LNCaP clone FGC (cell line): Measurements from ENCODE around the gene TPRG1L.

Source experiments
- DNase-seq: peaks from one replicate; pipeline ENCODE4 v3.0.0-alpha.2; 2011; ENCODE audit warnings: low read depth
- H3K4me3 ChIP-seq: 2 replicates; pipeline ENCODE4 v1.5.1; 2011; ENCODE audit warnings: mild to moderate bottlenecking, low read depth, low read length, control low read depth
- TF ChIP-seq, protein P1 (sequence below): IDR thresholded peaks from 2 replicates; pipeline ENCODE4 v1.5.1; 2012; ENCODE audit warnings: mild to moderate bottlenecking; ENCODE audit not compliant: control insufficient read depth, insufficient read depth; ENCODE audit errors: extremely low read depth

The TPRG1L gene

DNA sequence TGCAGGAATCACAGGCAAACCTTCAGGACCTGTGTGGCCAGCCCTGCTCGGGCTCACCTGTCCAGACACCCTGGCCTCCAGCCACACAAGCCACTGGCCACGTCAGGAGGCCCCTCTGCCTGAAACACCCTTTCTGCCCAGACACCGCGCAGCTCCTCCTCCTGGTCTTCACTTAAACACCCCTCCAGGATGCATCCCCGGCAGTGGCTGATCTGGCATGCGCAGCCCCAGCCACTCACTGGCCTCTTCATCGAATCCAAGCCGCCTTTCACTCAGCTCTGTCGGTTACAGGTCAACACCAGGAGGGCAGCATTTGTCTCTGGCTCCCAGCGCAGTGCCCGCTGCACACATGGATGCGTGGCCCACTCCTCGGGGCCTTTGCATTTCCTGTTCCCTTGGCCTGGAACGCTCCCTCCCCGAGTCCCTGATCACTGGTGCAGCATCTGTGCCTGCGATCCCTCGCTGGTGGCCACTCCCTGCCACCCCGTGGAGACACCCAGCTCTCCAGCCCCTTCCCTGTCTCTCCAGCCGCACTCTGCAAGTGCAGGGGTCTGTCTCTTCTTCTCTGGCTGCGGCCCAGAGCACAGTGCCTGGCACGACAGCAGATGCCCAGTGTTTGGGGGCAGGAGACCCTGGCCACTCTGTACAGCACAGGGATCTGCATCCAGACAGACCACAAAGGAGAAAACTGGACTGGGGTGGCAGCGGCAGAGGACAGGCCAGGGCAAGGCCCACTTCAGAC, 9.4 kb downstream of the TPRG1L start:
- TF ChIP-seq, protein P1, sequence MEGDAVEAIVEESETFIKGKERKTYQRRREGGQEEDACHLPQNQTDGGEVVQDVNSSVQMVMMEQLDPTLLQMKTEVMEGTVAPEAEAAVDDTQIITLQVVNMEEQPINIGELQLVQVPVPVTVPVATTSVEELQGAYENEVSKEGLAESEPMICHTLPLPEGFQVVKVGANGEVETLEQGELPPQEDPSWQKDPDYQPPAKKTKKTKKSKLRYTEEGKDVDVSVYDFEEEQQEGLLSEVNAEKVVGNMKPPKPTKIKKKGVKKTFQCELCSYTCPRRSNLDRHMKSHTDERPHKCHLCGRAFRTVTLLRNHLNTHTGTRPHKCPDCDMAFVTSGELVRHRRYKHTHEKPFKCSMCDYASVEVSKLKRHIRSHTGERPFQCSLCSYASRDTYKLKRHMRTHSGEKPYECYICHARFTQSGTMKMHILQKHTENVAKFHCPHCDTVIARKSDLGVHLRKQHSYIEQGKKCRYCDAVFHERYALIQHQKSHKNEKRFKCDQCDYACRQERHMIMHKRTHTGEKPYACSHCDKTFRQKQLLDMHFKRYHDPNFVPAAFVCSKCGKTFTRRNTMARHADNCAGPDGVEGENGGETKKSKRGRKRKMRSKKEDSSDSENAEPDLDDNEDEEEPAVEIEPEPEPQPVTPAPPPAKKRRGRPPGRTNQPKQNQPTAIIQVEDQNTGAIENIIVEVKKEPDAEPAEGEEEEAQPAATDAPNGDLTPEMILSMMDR: no peak
- H3K4me3 ChIP-seq: no peak overlapping the region
- DNase-seq: no peak

DNA sequence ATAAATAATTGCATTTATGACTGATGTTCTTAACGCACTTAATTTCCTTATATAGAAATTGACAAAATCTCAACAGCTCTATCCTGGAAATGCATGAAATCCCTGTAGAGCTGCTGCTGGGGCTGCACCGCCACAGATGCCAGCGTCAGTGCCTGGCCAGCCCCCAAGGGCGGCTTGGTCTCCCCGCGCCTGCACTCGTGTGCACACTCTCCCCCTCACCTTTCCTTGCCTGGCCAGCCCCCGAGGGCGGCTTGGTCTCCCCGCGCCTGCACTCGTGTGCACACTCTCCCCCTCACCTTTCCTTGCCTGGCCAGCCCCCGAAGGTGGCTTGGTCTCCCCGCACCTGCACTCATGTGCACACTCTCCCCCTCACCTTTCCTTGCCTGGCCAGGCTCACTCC, 11.3 kb downstream of the TPRG1L start:
- TF ChIP-seq, protein P1: no peak

DNA sequence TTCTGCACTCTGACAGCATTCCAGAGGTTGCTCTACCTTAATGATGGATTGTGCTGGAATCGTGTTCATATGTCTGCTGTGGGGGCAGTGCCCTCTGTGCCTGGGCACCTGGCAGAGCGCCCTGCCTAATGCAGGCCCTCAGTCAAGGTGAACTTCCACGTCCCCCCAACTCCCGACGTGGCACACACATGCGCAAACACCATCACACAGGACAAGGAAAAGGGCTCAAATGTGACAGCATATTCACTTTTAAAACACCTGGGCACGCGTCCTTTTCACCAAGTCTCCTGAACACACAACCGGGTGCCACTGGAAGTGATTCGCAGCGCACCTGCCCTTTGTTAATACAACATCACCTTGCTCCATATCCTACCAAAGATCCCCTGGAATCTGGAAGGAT, 11.7 kb downstream of the TPRG1L start:
- H3K4me3 ChIP-seq: no peak overlapping the region
- TF ChIP-seq, protein P1: no peak
- DNase-seq: no peak

More for the DNA sequence above, 11.3 kb downstream of the TPRG1L start:
- DNase-seq: no peak
- H3K4me3 ChIP-seq: no peak overlapping the region

DNA sequence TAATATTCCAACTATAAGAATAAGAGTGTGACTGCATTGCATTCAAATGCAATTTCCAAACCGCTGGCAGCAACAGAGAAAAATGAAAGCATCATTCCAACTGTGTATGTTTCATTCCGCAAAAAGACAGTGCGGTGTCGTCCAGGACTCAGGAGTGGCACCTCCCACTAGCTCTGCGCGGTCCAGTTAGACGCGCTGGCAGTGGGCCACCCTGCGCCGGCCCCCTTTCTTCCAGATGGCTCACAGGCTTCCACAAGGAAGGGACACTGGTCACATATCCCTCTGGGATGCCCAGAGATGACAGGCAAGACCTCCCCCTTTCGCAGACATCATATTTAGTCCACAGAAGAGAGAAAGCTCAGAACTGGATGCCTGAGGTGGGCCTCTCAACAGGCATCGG, 13.2 kb downstream of the TPRG1L start:
- H3K4me3 ChIP-seq: no peak overlapping the region
- TF ChIP-seq, protein P1: no peak
- DNase-seq: no peak

DNA sequence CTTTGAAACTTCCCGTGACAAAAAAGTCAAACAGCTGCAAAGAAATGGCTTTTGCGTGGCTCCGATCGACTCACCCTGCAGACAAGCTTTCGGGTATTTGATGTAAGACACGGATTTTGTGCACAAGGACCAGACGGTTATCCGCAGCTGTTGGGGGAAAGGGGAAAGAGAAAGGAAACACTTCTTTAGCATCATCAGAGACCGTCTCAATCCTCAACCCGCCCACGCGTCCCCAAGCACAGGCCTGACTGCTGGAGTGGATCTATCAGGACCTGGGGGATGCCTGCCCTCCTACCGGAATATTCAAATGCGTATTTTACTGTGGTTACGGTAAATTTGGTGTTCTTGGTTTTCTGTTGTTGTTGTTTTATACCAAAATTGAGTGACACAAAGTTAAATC, 13.9 kb downstream of the TPRG1L start:
- TF ChIP-seq, protein P1: no peak
- no peak for DNase-seq
- no peak overlapping the region for H3K4me3 ChIP-seq

DNA sequence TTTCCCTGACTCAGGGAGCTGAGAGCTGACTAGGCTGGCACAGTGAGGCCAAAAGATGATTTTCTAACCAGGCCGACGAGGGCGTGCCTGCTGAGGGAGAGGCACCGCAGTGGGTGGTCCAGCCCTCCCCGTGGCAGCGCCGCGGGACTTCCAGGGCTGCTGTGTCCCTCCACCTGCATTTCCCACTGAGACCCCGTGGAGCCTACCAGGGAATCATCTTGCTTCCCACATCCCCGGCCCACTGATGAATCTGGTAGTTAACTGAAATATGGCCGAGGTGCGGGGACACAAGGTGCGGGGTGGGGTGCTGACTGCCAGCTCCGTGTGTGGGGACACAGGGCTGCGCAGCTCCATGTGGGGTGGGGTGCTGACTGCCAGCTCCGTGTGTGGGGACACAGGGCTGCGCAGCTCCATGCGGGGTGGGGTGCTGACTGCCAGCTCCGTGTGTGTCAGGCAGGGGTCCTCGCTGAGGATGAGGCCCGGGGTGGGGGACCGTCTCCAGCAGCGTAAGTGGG, 14.6 kb downstream of the TPRG1L start:
- TF ChIP-seq, protein P1: no peak
- DNase-seq: no peak
- no peak overlapping the region for H3K4me3 ChIP-seq

DNA sequence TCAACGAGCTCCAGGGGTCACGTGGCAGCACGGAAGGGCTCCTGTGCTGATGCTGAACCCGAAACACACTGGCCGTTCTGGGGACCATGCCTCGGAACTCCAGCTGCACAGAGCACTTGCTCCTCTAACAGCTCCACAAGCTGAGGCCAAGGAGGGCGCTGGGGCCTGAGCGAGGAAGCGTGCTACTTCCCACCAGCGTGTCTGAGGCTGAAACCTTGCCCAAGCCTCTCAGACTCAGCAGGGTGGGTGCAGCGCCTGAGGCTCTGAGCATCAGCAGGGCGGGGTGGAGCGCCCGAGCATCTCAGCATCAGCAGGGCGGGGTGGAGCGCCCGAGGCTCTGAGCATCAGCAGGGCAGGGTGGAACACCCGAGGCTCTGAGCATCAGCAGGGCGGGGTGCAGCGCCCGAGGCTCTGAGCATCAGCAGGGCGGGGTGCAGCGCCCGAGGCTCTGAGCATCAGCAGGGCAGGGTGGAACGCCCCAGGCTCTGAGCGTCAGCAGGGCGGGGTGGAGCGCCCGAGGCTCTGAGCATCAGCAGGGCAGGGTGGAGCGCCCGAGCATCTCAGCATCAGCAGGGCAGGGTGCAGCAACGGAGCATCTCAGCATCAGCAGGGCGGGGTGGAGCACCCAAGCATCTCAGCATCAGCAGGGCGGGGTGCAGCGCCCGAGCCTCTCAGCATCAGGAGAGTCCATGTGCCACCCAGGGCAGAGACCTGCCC, 15.5 kb downstream of the TPRG1L start:
- DNase-seq: no peak
- TF ChIP-seq, protein P1: no peak
- H3K4me3 ChIP-seq: no peak overlapping the region
